GM19463 (cell line): ENCODE results near the gene SETD2.

Experiments used
- ATAC-seq: cut with Tn5 transposase; IDR thresholded peaks from one replicate; pipeline ENCODE4 v1.9.1; 2021; ENCODE audit warnings: mild to moderate bottlenecking, moderate library complexity; ENCODE audit not compliant: unreplicated experiment

The SETD2 gene

GRCh38 chr3:47012342-47013230 is 151.3 kb downstream of the SETD2 start:
- no peak for ATAC-seq

- no peak for ATAC-seq
Measured at GRCh38 chr3:47011371-47011770, 152.5 kb downstream of the SETD2 start.

GRCh38 chr3:47010910-47011309 is 153.0 kb downstream of the SETD2 start:
- ATAC-seq = no peak

DNA sequence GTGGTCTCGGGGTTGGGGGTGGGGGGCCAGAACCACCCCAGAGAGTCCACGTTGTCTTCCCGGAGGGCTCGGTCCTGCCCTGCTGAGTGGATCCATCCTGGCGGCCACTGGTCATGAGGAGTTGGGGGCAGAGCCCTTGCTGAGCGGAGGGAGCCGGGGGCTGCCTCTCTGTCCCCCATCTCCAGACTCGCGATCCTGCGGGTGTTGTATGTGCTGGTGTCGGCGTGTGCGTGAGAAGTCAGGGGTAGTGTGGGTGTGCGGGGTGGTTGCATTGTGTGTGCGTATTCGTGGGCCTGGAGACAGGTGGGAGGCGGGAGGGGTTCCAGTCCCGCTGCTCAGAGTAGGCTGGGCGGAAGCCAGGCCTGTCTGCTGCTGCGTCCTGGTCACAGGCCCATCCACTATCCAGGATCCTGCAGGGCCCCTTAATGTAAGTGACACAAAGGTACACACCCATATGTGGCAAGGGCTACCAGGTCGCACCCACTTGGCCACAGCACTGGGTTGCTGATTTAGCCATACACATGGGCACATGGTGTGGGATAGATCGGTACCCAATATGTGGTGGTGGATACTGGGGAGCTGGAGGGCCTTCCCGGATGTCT is 153.7 kb downstream of the SETD2 start:
- ATAC-seq = no peak

DNA sequence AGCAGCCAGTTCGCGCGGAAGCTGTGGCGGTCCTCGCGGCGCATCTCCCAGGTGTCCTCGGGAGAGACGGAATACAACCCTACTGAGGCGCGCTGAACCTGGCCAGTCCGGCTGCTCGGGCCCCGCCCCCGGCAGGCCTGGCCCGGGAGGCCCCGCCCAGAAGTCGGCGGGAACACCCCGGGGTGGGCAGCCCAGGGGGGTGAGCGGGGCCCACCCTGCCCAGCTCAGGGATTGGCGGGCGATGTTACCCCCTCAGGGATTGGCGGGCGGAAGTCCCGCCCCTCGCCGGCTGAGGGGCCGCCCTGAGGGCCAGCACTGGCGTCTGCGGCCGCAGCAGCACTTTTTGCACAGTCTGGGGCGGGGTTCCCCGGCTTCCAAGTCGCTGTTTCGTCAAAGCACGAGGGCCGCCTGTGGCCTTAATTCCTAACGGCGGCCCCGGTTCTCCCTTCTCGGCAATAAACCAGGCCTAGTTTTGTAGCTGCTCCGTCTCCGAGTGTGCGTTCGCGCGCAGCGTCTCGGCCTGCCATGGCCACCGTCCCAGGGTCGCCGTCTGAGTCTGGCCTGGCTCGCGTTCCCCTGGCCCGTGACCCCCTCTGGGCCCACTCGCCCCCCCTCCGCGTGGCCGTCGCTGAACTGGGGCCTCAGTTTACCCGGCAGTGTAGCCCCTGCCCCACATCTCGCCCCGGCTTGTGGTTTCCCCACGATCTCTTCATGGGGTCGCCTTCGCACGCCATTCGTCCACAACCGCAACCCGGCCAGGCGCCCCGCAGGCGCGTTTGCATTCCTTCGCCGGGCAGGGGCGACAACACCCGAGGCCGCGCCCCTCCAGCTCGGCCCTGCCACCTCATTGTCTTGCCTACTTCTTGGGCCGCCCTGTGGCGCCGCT is 154.4 kb downstream of the SETD2 start:
- peak; percentile 92 for ATAC-seq

- ATAC-seq = no peak
Measured at GRCh38 chr3:47008851-47009224, 155.1 kb downstream of the SETD2 start.

DNA sequence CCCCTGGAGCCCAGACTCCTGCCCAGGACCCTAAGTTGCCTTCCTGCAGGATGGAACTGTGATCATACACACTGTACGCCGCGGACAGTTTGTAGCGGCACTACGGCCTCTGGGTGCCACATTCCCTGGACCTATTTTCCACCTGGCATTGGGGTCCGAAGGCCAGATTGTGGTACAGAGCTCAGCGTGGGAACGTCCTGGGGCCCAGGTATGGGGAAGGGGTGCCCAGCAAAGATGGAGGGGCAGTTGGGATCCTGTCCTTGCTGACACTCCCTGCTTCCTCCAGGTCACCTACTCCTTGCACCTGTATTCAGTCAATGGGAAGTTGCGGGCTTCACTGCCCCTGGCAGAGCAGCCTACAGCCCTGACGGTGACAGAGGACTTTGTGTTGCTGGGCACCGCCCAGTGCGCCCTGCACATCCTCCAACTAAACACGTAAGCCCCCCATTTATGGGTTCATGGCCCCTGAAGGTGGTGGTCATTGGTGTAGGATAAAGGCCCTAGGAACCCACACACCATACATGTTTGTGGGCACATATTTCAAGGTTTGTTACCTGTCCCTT is 155.6 kb downstream of the SETD2 start:
- ATAC-seq = no peak

- ATAC-seq = no peak
Measured at GRCh38 chr3:47007482-47008233, 156.3 kb downstream of the SETD2 start.

- ATAC-seq = no peak
Measured at GRCh38 chr3:47007001-47007400, 156.9 kb downstream of the SETD2 start.

- ATAC-seq = no peak
Measured at GRCh38 chr3:47006145-47006651, 157.7 kb downstream of the SETD2 start.

DNA sequence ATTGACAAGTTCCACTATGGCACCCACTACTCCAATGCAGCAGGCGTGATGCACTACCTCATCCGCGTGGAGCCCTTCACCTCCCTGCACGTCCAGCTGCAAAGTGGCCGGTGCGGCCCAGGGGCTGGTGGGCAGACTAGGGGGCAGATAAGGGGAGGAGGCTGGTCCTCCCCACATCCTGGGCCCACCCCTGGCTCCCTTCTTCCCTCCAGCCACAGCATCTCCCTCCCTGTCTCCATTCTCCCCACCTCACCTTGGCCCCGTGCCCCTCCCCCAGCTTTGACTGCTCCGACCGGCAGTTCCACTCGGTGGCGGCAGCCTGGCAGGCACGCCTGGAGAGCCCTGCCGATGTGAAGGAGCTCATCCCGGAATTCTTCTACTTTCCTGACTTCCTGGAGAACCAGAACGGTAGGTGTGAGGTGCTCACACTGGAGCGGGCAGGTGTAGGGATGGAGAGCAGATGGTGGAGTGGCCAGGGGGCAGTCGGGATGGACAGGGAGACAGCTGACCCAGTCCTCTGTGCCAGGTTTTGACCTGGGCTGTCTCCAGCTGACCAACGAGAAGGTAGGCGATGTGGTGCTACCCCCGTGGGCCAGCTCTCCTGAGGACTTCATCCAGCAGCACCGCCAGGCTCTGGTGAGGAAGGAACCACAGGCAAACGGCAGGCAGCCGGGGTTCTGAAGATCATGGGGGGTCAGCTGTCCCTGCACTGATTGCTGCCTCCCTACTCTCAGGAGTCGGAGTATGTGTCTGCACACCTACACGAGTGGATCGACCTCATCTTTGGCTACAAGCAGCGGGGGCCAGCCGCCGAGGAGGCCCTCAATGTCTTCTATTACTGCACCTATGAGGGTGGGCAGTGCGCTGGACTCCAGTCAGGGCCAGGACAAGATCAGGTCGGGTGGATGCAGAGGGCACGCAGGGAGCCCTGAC is 158.4 kb downstream of the SETD2 start:
- ATAC-seq = no peak

GRCh38 chr3:47004369-47005211 is 159.3 kb downstream of the SETD2 start:
- ATAC-seq = no peak

GRCh38 chr3:47003461-47004368 is 160.2 kb downstream of the SETD2 start:
- no peak for ATAC-seq

DNA sequence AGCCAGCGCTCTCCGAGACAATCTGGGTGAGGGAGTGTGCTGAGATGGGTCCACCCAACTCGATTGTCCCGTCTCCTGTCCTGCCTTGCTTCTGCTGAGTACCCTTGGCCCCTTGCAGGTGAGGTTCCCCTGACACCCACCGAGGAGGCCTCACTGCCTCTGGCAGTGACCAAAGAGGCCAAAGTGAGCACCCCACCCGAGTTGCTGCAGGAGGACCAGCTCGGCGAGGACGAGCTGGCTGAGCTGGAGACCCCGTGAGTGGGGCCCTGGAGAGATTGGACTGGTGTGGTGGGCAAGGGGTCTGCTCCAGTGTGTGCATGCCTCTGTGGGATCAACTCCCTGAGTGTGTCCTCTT is 160.9 kb downstream of the SETD2 start:
- no peak for ATAC-seq

- ATAC-seq = no peak
Measured at GRCh38 chr3:47002171-47003055, 161.5 kb downstream of the SETD2 start.

DNA sequence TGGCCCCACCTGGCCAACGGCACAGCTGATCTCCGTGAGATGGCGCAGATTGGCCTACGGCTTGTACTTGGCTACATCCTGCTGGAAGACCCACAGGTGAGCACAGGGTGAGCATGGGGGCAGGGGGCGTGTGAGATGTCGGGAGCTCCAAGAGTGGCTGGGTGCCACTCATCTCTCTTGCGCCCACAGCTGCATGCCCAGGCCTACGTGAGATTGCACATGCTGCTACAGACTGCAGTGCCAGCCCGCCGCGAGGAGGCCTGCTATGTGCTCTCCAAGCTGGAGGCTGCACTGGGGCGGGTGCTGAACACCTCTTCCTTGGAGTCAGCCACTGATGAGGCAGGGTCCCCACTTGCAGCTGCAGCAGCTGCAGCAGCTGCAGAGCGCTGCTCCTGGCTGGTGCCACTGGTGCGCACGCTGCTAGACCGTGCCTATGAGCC is 162.2 kb downstream of the SETD2 start:
- no peak for ATAC-seq
